Astrocyte of the cerebellum (primary cell): ENCODE measurements around the gene EYA2.
A peak's percentile ranks its signal among the peaks of the same experiment; 100 is the strongest.

Experiments used
- DNase-seq: peaks from one replicate; pipeline ENCODE4 v3.0.0-alpha.2; 2011; ENCODE audit warnings: low read depth
- H3K4me3 ChIP-seq: 2 replicates; pipeline ENCODE4 v1.5.1; 2011; ENCODE audit warnings: mild to moderate bottlenecking, low read depth, low read length, moderate library complexity
- CTCF ChIP-seq: IDR thresholded peaks from 2 replicates; pipeline ENCODE4 v1.5.1; 2012; ENCODE audit warnings: low read length, low read depth, moderate library complexity, mild to moderate bottlenecking; ENCODE audit errors: missing control alignments
- in situ Hi-C: cut with HindIII; loops from 2 replicates; pipeline ENCODE4 v1.10.0; 2017; ENCODE audit warnings: low sequenced_read_pairs

The EYA2 gene

DNA sequence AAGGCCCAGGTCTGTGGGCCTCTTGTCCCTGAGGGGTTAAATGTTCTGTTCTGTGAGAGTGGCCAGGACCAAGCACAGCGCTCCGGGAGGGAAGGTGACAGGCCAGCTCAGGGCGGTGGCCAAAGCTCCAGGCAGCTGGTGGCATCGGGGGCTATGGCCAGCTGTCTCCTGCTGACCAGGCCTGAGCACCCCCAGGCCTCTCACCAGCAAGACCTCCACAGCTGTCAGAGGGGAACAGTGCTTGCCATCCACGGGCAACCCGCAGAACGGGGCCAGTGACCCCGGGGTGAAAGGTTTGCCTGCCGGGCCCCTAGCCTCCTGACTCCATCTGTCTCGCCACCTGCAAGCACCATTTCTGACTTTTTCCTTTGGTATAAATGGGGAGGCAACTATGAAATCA, 46.0 kb downstream of the EYA2 start:
- H3K4me3 ChIP-seq: no peak overlapping the region
- TF ChIP-seq CTCF: no peak
- no peak for DNase-seq
- in situ Hi-C loops: no loop called here

DNA sequence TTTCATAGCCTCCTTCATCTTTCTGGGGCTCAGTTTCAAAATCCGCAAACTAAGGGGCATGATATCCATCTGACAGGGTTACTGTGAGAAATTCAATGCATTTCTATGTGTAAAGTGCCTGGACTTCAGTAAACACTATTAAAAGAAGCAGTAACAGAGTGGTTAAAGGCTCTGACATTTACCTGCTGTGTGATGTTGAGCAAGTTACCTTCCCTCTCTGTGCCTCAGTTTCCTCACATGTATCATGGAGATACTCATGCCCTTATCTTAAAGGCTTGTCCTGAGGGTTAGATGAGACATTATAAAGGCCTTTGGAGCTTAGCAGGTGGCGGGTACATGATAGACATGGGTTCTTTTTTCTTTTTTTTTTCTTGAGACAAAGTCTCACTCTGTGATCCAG, 46.8 kb downstream of the EYA2 start:
- TF ChIP-seq CTCF: no peak
- H3K4me3 ChIP-seq: no peak overlapping the region
- DNase-seq: no peak
- in situ Hi-C loops: no loop called here

GRCh38 chr20:46943861-46944591, 49.4 kb downstream of the EYA2 start:
- no peak overlapping the region for H3K4me3 ChIP-seq
- no peak for DNase-seq
- in situ Hi-C loops: no loop called here
- TF ChIP-seq CTCF: no peak

DNA sequence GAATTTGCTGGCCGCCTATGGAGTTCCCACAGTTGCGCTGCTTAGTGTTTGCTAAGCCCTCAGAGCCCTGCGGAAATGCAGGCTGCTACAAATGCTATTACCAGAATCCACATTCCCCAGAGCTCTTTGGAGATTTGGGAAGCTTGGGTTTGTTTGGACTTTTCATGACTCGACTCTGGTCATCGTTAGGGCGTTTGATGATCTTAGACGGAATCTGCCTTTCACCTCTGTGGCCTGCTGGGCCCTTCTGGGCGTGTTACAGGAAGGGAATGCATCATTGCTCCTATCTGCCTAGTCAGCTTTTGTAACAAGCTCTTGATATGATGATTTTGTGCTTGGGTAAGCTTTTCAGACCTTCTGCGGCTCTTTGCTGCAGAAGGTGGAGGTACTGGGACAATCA, 50.8 kb downstream of the EYA2 start:
- in situ Hi-C loops: loop anchor here (5.0 kb wide), 2 partner anchors 68 to 77 kb away; no protein-coding TSS in a partner anchor
- TF ChIP-seq CTCF: no peak
- no peak for DNase-seq
- no peak overlapping the region for H3K4me3 ChIP-seq

DNA sequence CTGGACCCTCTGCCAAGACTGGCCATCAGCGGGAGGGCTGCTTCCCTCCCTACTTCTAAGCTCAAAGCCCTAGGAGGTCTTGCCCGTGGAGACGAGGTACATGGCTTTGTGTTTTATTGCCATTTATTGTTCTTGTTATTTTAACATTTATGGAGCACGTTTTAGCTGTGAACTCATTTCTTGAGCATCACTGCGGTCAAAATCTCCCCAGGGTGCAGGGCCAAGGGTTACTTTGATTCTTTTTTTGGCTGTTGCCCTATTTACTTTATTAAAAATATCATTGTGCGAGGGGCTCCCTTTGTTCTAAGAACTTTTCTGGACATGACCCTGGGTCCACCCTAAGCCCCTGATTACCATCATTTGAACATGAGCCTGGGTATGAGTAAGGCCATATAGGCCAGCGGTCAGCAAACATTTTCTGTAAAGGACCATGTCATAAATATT, 51.6 kb downstream of the EYA2 start:
- in situ Hi-C loops: loop anchor here (5.0 kb wide), 2 partner anchors 69 to 76 kb away; no protein-coding TSS in a partner anchor
- H3K4me3 ChIP-seq: no peak overlapping the region
- no peak for TF ChIP-seq CTCF
- DNase-seq: peak; percentile 68

GRCh38 chr20:46946796-46947195, 52.2 kb downstream of the EYA2 start:
- in situ Hi-C loops: loop anchor here (5.0 kb wide), 2 partner anchors 69 to 76 kb away; no protein-coding TSS in a partner anchor

More at GRCh38 chr20:46946796-46947195, 52.2 kb downstream of the EYA2 start:
- no peak for TF ChIP-seq CTCF
- peak; percentile 36 for DNase-seq
- no peak overlapping the region for H3K4me3 ChIP-seq
